ENCODE data around the gene SPINK13.

DNA sequence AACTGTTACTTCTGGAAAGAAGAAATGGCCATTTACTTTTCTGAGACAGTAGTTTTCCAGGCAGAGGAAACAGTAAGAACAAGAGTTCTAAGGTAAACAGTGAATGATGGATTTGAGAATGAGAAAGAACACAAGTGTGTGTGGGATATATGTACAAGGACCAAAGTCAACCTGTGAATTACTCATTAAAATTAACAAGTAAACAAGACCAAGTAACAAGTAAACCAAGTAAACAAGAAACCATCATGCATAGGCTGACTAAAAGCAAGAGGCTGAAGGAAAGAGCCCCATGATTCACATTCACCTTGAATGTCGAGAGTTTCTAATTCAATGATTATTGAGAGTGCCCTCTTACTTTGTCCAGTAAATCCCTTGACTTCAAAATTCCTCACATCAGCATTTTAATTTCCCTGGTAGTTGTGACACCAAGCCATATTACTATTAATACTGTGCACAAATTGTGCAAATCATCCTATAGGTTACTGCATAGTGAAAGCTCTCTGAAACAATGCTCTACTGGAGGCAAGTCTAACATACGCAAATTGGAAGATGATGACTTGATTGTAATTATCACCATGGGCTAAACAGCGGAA lies 40.1 kb upstream of the SPINK13 start:
- TF ChIP-seq, protein P1, sequence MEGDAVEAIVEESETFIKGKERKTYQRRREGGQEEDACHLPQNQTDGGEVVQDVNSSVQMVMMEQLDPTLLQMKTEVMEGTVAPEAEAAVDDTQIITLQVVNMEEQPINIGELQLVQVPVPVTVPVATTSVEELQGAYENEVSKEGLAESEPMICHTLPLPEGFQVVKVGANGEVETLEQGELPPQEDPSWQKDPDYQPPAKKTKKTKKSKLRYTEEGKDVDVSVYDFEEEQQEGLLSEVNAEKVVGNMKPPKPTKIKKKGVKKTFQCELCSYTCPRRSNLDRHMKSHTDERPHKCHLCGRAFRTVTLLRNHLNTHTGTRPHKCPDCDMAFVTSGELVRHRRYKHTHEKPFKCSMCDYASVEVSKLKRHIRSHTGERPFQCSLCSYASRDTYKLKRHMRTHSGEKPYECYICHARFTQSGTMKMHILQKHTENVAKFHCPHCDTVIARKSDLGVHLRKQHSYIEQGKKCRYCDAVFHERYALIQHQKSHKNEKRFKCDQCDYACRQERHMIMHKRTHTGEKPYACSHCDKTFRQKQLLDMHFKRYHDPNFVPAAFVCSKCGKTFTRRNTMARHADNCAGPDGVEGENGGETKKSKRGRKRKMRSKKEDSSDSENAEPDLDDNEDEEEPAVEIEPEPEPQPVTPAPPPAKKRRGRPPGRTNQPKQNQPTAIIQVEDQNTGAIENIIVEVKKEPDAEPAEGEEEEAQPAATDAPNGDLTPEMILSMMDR (IDR thresholded peaks at IDR 0.05): no peak
- TF ChIP-seq POLR2A (IDR thresholded peaks at IDR 0.05): no peak
